ENCODE data around the gene CALD1. TPM values are rescaled to one million over a fixed set of nuclear protein-coding genes. Genes with fewer than 3 reads are reported as not detected.

The CALD1 gene
- total RNA-seq, 1 donor from 2014 or later = 230 TPM

GRCh38 chr7:134827436-134827835, 48.0 kb downstream of the CALD1 start:
- TF ChIP-seq CTCF (IDR thresholded peaks at IDR 0.05; ENCODE audit: unreplicated experiment) = no peak
- H3K27ac Mint-ChIP-seq (ENCODE audit: unreplicated experiment) = no peak overlapping the region
- no peaks in the 10 kb centered on the region for H3K9me3 Mint-ChIP-seq (ENCODE audit: unreplicated experiment)
- no peak overlapping the region for H3K4me3 Mint-ChIP-seq (ENCODE audit: unreplicated experiment)
- peaks cover 7% of the 10 kb centered on the region for H3K4me1 Mint-ChIP-seq (ENCODE audit: unreplicated experiment)
- no peaks in the 10 kb centered on the region for H3K27me3 Mint-ChIP-seq (ENCODE audit: unreplicated experiment)
- H3K36me3 Mint-ChIP-seq (ENCODE audit: low read depth, unreplicated experiment) = peaks cover 4% of the 10 kb centered on the region
- DNase-seq (ENCODE audit: low spot score) = no peak

- peaks cover 7% of the 10 kb centered on the region for H3K4me1 Mint-ChIP-seq (ENCODE audit: unreplicated experiment)
- H3K27ac Mint-ChIP-seq (ENCODE audit: unreplicated experiment) = no peak overlapping the region
- no peak for TF ChIP-seq CTCF (IDR thresholded peaks at IDR 0.05; ENCODE audit: unreplicated experiment)
Observed at GRCh38 chr7:134827889-134828288, 48.5 kb downstream of the CALD1 start.

GRCh38 chr7:134828361-134828760, 48.9 kb downstream of the CALD1 start:
- no peak overlapping the region for H3K4me3 Mint-ChIP-seq (ENCODE audit: unreplicated experiment)
- no peak overlapping the region for H3K27ac Mint-ChIP-seq (ENCODE audit: unreplicated experiment)
- H3K9me3 Mint-ChIP-seq (ENCODE audit: unreplicated experiment) = no peaks in the 10 kb centered on the region

More at GRCh38 chr7:134827889-134828288, 48.5 kb downstream of the CALD1 start:
- Mint-ChIP-seq H3K27me3 (ENCODE audit: unreplicated experiment) (no peaks in the 10 kb centered on the region), H3K9me3 (ENCODE audit: unreplicated experiment) (no peaks in the 10 kb centered on the region), H3K36me3 (ENCODE audit: low read depth, unreplicated experiment) (peaks cover 4% of the 10 kb centered on the region), H3K4me3 (ENCODE audit: unreplicated experiment) (no peak overlapping the region)
- no peak for DNase-seq (ENCODE audit: low spot score)

GRCh38 chr7:134829380-134829986, 50.0 kb downstream of the CALD1 start:
- Mint-ChIP-seq H3K27me3 (ENCODE audit: unreplicated experiment) (no peaks in the 10 kb centered on the region), H3K36me3 (ENCODE audit: low read depth, unreplicated experiment) (peaks cover 4% of the 10 kb centered on the region), H3K4me1 (ENCODE audit: unreplicated experiment) (peaks cover 10% of the 10 kb centered on the region), H3K9me3 (ENCODE audit: unreplicated experiment) (no peaks in the 10 kb centered on the region), H3K27ac (ENCODE audit: unreplicated experiment) (no peak overlapping the region), H3K4me3 (ENCODE audit: unreplicated experiment) (no peak overlapping the region)
- no peak for DNase-seq (ENCODE audit: low spot score)
- TF ChIP-seq CTCF (IDR thresholded peaks at IDR 0.05; ENCODE audit: unreplicated experiment) = no peak

More at GRCh38 chr7:134828361-134828760, 48.9 kb downstream of the CALD1 start:
- TF ChIP-seq CTCF (IDR thresholded peaks at IDR 0.05; ENCODE audit: unreplicated experiment) = no peak
- DNase-seq (ENCODE audit: low spot score) = no peak
- Mint-ChIP-seq H3K4me1 (ENCODE audit: unreplicated experiment) (peaks cover 7% of the 10 kb centered on the region), H3K36me3 (ENCODE audit: low read depth, unreplicated experiment) (peaks cover 4% of the 10 kb centered on the region), H3K27me3 (ENCODE audit: unreplicated experiment) (no peaks in the 10 kb centered on the region)

GRCh38 chr7:134831862-134832261, 52.4 kb downstream of the CALD1 start:
- Mint-ChIP-seq H3K9me3 (ENCODE audit: unreplicated experiment) (no peaks in the 10 kb centered on the region), H3K4me1 (ENCODE audit: unreplicated experiment) (peaks cover 18% of the 10 kb centered on the region), H3K27ac (ENCODE audit: unreplicated experiment) (no peak overlapping the region), H3K4me3 (ENCODE audit: unreplicated experiment) (no peak overlapping the region), H3K27me3 (ENCODE audit: unreplicated experiment) (no peaks in the 10 kb centered on the region), H3K36me3 (ENCODE audit: low read depth, unreplicated experiment) (peaks cover 4% of the 10 kb centered on the region)
- TF ChIP-seq CTCF (IDR thresholded peaks at IDR 0.05; ENCODE audit: unreplicated experiment) = no peak
- no peak for DNase-seq (ENCODE audit: low spot score)

Data from endothelial cell (in vitro differentiated cells).